H1 (cell line): ENCODE data around the gene SLCO2A1. TPM values are rescaled to one million over a fixed set of nuclear protein-coding genes. Genes with fewer than 3 reads are reported as not detected.

Experiments used
- CBX5 ChIP-seq: fragments of 300-800, 300-1000 bp; sonication (generic); IDR thresholded peaks from 2 replicates; pipeline ENCODE4 v1.7.1; 2016; ENCODE audit warnings: antibody characterized with exemption, low read length, low read depth
- CHD7 ChIP-seq: fragments of 300-600 bp; sonication (generic); IDR thresholded peaks from 2 replicates; pipeline ENCODE4 v1.7.1; 2012; ENCODE audit warnings: low read length, moderate library complexity, mild to moderate bottlenecking, inconsistent platforms; ENCODE audit not compliant: insufficient replicate concordance
- GABPA ChIP-seq: IDR thresholded peaks from 2 replicates; pipeline ENCODE4 v1.6.1; 2011; ENCODE audit warnings: mild to moderate bottlenecking, low read length, moderate library complexity, borderline replicate concordance; ENCODE audit not compliant: insufficient read depth
- TCF12 ChIP-seq: IDR thresholded peaks from 2 replicates; pipeline ENCODE4 v1.6.1; 2011; ENCODE audit warnings: low read depth, mild to moderate bottlenecking, low read length
- polyA plus RNA-seq, 7 experiments: library from polyadenylated mRNA; depleted of rRNA in 3 of 7; stranded (reverse) in 5 of 7; unstranded in 2 of 7; fragments of >200 nt in 5 of 7; fragments of 200-250 nt in 2 of 7; gene quantifications; 1 replicate in 5 of 7; 2 replicates in 1 of 7; 4 replicates in 1 of 7; pipeline versions ENCODE4 v1.2.1 to v1.2.3, GENCODE V29; 2011 to 2013; ENCODE audit warnings: missing spikeins in 2 of 7, mixed read lengths in 2 of 7
- total RNA-seq: library from RNA; stranded (reverse); fragmentation: NEBNext Ultra II Directional; extraction: Animal tissue kit (Norgen Biotek cat#: 25700); gene quantifications from 2 replicates; pipeline ENCODE4 v1.2.1, GENCODE V29; 2021

SLCO2A1 gene
- total and polyA plus RNA-seq, 2 of the 8 experiments (the other 6 are each of a cell fraction or from before 2014, with no cell fraction given): 1.1 to 2.3 TPM

- TF ChIP-seq CHD7 (no peak), TCF12 (no peak), CBX5 (no peak), GABPA (no peak)
Measured at GRCh38 chr3:133892541-133893231, 137.0 kb downstream of the SLCO2A1 start (continued).
